HT1080 (cell line): ENCODE data around the gene ZNRF2. TPM values are rescaled to one million over a fixed set of nuclear protein-coding genes. Genes with fewer than 3 reads are reported as not detected.

Experiments
- DNase-seq: peaks from one replicate; pipeline ENCODE4 v3.0.0-alpha.2; 2015; ENCODE audit warnings: low read depth
- small RNA-seq: library from RNA; depleted of rRNA; stranded (forward); fragments of <200 nt; gene quantifications from one replicate; pipeline ENCODE3, GENCODE V24; 2014
- total RNA-seq: library from RNA; depleted of rRNA; stranded (reverse); fragments of >200 nt; shearing (Covaris generic); gene quantifications from 2 replicates; pipeline ENCODE4 v1.2.3, GENCODE V29; 2014; rRNA removed

ZNRF2 gene
- total RNA-seq, 1 experiment from 2014 or later: 9.2 TPM

DNA sequence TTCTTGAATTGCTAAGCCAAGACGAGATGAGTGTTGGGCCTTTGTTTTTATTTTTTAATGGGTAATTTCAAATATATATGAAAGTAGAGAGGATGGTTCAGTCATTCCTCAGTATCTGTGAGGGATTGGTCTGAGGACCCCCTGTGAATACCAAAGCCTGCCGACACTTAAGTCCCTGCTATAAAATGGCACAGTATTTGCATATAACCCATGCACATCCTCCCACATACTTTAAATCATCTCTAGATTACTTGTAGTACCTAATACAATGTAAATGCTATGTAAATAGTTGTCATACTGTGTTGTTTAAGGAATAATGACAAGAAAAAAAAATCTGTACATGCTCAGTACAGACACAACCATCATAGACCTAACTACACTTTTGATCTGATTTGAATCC lies 120.8 kb downstream of the ZNRF2 start:
- DNase-seq: no peak

DNA sequence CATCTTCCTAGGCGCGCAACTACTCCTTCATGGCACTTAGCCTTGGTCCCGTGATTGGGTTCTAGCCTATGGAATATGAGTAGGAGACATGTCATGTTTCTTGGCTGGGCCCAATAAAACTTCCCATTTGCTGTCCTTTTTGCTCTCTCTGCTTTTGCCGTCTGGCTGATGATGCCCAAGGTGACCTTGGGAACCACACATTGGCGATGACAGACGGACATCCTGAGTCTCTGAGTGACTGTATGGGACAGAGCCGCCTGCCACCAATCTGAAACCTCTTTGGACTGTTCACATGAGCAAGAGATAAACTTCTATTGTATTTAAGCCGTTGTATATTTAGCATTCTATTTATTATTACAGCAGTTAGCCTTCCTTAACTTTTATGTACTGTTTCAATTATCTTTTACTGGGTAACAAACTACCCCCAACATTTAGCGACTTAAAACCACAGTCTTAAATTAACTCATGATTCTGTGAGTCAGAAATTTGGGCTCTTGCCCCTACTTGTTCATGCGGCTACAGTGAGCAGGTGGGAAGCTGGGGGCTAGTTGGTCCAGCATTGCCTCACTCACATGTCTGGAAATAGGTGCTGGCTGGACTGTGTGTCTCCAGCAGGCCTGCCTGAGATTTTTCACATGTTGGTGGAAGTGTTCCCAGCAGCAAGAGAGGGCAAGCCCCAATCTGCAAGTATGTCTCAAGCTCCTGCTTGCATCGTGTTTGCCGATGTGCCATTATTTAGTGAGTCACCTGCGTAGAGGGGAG lies 122.4 kb downstream of the ZNRF2 start:
- no peak for DNase-seq

DNA sequence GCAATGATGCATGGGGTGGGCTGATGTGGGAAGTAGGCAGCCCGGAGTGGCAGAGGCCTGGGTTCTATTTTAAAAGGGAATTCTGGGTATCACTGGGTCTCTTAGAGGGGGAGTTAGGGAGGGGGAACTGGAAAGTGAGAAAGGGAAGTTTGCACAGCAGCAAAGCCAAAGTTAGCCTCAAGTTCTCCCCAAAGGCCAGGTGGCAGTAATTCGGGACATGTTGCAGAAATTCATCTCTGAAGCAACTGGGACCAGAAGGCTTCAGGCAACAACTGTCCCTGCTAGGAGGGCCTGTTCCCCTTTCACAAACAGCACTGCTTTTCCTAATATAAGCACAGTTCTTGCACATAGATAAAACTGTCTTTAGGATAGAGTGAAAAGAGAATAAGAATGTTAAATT lies 126.8 kb downstream of the ZNRF2 start:
- no peak for DNase-seq

DNA sequence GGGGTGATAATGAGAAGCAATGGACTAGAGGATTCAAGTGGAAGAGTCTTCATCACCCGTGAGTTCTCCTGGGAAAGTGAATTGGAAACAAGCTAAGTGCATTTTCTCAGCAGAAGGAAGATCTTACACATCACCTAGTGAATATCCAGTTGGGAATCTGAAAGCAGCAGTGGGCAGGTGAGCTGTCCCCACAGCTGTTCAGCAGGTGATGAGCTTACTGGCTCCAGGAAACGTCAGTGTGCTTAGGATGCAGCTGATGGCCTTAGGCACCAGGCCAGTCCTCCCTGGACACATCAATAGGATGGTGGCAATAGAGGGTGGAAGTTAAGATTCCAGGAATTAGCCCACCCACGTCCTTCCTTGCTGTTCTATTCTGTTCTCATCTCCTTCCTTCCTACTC lies 127.5 kb downstream of the ZNRF2 start:
- DNase-seq: no peak

DNA sequence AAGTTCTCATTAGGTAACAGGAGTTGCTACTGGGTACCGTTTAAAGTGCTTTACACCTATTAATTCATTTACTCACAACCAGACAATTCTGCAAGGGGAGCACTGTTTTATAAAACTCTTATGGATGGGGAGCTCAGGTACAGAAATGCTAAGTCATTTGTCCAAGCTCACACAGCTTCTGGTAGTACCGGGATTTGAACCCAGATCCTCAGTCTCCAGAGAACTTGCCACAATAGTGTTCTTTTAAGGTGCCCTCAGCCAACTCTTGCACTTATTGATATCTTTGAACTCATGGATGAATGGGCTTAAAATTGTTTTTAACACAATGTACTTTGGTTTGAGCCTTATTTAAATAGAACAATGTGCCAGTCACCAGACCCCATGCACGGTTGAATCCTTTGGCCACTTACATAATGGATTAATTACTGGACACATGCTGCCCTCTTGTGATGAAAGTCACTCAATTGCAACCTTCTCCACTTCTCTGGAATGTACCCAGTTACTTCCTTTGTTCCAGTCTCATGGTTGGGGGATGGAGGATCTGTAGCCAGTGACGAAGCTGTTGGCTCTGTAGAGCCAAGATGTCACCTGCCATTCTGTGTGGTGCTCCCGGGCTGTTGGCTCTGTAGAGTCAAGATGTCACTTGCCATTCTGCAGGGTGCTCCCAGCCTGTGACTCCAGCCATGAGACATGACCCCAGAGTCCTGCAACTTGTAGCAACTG lies 128.5 kb downstream of the ZNRF2 start:
- DNase-seq: peak; percentile 78

DNA sequence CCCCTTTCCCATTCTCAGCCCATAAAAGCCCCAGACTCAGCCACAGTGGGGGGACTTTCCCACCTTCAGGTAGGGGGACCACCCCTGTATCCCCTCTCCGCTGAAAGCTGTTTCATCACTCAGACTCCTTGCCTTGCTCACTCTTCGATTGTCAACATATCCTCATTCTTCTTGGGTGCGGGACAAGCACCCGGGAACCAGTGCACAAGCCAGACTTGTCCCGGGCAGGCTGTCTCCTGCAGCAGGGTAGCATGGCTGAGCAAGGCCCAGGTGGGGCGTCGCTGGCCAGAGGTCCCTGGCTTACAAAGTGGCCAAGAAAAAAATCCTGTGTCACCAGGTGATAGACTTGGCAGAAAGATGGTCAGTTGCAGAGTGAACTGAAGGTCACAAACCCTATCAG lies 129.5 kb downstream of the ZNRF2 start:
- DNase-seq: no peak

Small RNA genes lying within 50 kb of the gene (small RNA-seq; reads per million reads assigned to genes)
- gene MIR550A1: not detected

Other genes starting within 250 kb of the ZNRF2 start
- gene MTURN, start 149.6 kb upstream of the ZNRF2 start, total RNA-seq: 2.4 and 2.9 TPM in 2 replicates
- gene NOD1, start 194.2 kb downstream of the ZNRF2 start, total RNA-seq: 3.8 and 6.7 TPM in 2 replicates
- gene GGCT, start 220.2 kb downstream of the ZNRF2 start, total RNA-seq: 76.5 and 85.7 TPM in 2 replicates